COLO829 (cell line): Measurements from ENCODE around the gene ITK.
A peak's percentile ranks its signal among the peaks of the same experiment; 100 is the strongest.

Experiments
- DNase-seq: peaks from one replicate; pipeline ENCODE4 v3.0.0; 2012; ENCODE audit warnings: low spot score

Gene ITK

DNA sequence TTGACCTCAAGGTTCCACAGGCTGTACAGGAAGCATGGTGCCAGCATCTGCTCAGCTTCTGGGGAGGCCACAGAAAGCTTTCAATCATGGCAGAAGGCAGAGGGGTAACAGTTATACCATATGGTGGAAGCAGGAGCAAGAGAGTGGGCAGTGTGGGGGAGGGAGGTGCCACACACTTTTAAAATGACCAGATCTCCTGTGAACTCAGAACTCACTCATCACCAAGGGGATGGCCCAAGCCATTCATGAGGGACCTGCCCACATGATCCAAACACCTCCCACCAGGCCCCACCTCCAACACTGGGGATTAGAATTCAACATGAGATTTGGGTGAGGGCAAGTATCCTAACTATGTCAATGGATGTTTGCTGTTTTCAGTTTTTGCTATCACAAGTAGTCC is 101.5 kb downstream of the ITK start:
- no peak for DNase-seq

DNA sequence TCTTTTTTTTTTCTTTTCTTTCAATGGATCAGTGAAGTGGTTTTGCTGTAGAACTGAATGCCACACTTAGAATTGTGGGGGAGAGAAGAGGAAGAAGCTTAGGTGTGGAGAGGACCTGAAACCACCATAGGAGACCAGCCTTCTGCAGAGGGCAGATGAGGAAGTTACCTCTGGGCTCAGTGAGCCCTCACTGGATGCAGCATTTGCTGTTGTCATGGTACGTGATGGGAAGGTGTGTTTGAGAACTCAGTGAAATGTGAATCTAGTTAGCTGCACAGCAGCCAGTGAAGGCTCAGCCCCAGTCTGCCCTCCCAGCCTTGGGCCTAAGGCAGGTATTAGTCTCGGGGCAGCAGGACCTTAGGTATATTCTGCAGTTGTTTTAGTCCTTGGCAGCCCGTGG is 102.8 kb downstream of the ITK start:
- no peak for DNase-seq

GRCh38 chr5:157284458-157285212 is 104.0 kb downstream of the ITK start:
- no peak for DNase-seq

DNA sequence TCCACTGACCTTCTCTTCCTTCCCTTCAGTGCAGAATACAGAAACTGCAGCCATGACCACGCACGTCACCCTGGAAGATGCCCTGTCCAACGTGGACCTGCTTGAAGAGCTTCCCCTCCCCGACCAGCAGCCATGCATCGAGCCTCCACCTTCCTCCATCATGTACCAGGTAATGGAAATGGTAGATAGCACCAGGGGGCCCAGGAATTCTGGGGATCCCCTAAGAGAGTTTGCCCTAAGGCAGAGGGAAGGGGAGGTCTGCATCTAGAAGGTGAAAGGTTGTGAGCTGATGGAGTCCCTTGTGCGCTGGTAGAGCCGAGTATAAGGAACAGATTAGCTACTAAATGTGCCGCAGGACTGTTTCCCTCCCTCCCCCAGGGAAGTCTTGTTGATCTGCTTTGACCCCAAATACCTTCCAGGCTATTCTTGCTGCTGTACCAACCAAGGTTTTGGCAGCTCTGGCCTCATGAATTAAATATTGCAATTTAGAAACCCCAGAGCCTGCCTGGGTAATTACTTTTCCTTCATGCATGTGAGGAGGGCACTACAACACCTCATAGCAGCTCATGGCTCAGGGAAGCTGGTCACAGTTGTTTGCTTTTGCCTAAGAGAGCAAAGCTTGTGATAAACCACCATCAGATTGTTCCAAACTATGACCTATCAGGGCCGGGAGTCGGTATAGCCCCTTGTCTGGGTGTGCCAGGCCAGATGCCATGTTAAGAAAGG is 104.8 kb downstream of the ITK start:
- no peak for DNase-seq

DNA sequence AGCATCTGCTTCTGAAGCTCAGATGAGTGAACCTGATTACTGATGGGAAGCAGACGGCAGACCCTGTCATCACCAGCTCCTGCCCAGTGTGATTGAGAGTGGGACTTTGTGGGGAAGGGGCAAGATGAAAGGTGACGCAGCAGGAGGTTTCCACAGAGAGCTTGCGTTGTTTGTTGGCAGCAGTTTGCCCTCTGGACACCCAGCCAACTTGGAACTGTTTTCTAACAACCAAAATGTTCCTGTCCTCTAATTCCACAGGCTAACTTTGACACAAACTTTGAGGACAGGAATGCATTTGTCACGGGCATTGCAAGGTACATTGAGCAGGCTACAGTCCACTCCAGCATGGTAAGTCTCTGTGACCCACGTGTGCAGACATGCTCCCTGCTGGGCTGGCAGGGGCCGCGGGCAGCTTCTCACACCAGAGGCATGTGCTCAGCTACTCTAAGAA is 106.1 kb downstream of the ITK start:
- DNase-seq, result no peak

GRCh38 chr5:157288405-157289163 is 107.9 kb downstream of the ITK start:
- DNase-seq, result no peak

GRCh38 chr5:157289164-157289819 is 108.7 kb downstream of the ITK start:
- DNase-seq, result no peak

DNA sequence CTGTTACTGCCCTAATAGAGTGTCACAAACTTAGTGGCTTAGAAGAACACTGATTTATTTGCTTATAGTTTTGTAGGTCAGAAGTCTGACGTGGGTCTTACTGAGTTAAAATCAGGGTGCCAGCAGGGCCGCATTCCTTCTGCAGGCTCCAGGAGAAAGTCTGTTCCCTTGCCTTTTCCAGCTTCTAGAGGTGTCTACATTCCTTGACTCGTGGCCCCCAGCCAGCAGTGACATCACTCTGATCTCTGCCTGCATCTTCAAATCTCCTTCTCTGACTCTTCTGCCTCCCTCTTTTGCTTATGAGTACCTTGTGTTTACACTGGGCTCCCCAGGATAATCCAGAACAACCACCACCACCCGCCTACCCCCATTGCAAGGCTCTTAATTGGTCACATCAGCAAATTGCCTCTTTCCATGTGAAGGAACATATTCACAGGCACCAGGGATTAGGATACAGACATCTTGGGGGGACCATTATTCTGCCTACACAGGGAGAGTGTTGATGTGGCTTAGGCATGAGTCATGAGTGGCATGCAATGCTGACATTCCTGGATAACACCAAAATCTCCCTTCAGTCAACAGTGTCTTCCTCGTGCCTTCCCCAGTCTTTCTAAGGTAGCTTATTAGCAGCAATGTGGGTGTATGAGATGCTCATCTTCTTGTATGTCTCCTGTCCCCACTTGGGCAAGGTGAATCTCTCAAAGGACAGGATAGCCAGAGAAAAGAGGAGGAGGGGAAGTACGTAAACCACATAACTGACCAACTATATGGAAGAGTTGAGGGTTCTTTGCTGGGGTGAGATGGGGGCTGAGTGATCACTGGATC is 109.7 kb downstream of the ITK start:
- peak; percentile 41 for DNase-seq

- DNase-seq, result no peak
Measured at GRCh38 chr5:157290981-157291711, 110.5 kb downstream of the ITK start.

GRCh38 chr5:157292599-157292998 is 112.0 kb downstream of the ITK start:
- no peak for DNase-seq

GRCh38 chr5:157294407-157295091 is 113.9 kb downstream of the ITK start:
- no peak for DNase-seq

GRCh38 chr5:157295247-157295646 is 114.6 kb downstream of the ITK start:
- DNase-seq, result no peak

DNA sequence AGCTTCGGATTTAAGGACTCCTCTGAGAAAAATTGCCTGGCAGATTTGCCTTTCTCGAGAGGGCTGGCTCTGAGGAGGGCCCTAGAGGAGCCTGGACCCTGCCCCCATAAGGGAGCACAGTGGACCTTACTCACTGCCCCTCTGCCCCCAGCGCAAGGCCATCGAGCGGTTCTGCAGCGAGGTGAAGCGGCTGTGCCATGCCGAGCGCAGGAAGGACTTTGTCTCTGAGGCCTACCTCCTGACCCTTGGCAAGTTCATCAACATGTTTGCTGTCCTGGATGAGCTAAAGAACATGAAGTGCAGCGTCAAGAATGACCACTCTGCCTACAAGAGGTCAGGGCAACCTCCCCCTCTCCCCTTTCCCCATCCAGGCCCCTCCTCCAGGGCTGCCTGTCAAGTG is 119.9 kb downstream of the ITK start:
- DNase-seq, result no peak

GRCh38 chr5:157301066-157301465 is 120.4 kb downstream of the ITK start:
- DNase-seq, result no peak

DNA sequence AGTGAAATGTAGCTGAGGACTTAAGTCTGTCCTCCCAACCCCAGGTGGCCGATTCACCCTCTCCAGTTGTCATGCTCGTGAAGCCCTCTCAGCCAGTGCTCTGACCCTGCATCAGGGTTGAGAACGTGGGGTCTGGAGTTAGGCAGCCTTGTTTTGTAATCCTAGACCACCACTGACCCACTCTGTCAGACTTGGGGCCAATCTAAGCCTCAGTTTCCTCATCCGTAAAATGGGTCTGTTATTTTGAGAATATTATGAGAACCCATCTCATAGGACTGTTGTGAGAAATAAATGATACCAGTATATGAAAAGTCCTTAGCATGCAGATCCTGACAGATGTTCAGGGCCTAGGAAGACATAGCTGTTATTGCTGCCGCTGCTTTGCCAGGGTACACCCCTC is 122.4 kb downstream of the ITK start:
- DNase-seq, result no peak

DNA sequence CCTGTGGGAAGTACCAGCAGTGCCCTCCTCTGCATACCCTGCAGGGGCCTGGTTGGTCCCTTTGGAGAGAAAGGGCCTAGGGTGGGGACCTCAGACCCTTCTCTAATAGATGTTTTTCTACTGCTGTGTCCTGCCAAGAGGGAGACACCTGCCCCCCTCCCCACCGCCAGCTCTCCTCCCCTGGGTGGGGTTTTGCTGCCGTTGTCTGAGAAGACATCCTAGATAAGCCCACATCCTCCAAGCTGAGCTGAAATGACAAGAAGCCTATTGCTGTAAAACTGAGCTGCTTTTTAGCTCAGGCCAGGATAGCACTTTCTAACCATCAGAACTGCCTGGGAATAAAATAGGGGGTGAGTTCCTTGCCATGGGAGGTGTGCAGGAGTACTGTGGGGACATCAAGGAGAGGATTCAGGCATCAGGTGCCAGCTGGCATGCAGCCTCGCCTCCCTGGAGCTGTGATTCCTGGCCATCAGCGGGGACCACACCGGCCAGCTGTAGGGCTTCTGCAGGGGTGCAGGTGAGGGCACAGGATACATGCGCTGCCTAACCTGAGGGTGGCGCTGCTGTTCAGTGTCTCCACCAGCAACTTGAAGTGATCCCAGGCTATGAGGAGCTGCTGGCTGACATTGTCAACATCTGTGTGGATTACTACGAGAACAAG is 123.2 kb downstream of the ITK start:
- DNase-seq, result no peak
